NT2/D1 (cell line): ENCODE results near the gene NME9.

Experiments
- SUZ12 ChIP-seq: IDR thresholded peaks from 2 replicates; pipeline ENCODE4 v1.6.1; 2011; ENCODE audit not compliant: insufficient read length, insufficient read depth; ENCODE audit errors: extremely low read depth
- YY1 ChIP-seq: IDR thresholded peaks from 2 replicates; pipeline ENCODE4 v1.6.1; 2011; ENCODE audit not compliant: insufficient read length, insufficient read depth
- ZNF274 ChIP-seq: IDR thresholded peaks from 2 replicates; pipeline ENCODE4 v1.6.1; 2011; ENCODE audit warnings: mild to moderate bottlenecking, low read depth, low read length

DNA sequence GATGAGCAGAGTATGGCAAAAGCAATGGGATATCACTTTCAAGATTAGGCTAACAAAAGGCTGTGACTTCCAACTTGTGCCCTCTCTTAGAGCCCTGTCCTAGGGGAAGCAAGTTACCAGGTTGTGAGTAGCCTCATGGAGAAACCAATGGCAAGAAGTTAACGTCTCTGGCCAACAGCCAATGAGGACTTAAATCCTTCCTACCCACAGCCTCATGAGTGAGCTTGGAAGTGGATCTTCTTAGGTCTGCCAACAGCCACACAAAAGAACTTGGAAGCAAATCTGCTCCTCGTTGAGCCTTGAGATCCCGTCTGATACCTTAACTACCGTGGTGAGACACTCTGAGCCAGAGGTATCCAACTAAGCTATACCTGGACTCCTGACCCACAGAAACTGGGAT is 5.7 kb downstream of the NME9 start:
- TF ChIP-seq YY1 (no peak), ZNF274 (no peak), SUZ12 (no peak)
